NCI-H748 (cell line): Measurements from ENCODE around the gene SPTSSA.
"Not testable (repeated sequence)": the region's sequence is repeated elsewhere in the genome, so short reads cannot be mapped to it uniquely, and the experiment has no call there.

Experiments used
- DNase-seq: peaks from one replicate; lab custom pipeline; 2025; ENCODE audit not compliant: unreplicated experiment; lab: John Stamatoyannopoulos, UW

Gene SPTSSA

DNA sequence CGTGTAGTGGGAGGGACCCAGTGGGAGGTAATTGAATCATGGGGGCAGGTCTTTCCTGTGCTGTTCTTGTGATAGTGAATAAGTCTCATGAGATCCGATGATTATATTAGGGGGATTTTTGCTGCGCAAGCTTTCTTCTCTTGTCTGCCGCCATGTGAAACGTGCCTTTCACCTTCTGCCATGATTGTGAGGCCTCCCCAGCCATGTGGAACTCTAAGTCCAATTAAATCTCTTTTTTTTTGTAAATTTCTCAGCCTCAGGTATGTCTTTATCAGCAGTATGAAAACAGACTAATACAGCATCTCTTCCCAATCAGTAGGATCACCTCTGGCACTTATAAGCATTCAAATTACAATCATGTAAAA, 34.0 kb downstream of the SPTSSA start:
- not testable (repeated sequence) for DNase-seq

GRCh38 chr14:34426313-34427295, 35.4 kb downstream of the SPTSSA start:
- no peak for DNase-seq

DNA sequence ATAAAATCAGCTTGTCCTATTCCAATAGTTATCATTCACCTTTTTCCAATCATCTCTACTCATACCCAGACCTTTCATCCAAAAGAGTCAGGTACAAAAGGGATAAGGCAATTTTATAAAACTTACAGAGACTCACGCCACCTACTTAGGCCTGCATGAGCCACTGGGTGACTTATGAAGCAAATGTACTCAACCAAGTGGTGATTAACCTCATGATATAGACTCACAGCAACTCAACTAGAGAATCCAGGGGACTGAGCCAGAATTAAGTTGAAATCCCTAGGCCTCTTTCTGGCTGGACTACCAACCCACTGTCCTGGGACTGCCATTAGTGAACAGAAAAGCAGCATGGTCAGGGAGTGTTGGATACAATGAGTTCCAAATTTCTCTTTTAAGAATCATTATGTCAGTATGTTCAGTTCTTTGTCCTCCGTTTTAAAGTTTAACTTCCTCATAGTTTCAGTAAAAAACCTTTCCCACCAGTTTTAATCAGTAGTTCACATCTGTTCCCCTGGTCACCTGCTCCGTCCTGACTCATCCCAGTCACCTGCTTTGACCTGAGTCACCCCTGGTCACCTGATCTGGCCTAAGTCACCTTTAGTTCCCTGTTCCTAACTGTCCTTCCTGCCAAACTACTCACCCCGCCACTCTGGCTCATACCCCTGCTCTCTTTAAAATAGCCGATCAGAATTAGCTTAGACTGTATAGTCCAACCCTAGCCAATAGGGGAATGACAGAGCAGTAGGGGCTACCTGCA, 36.8 kb downstream of the SPTSSA start:
- DNase-seq: no peak

GRCh38 chr14:34424488-34424887, 37.6 kb downstream of the SPTSSA start:
- DNase-seq: no peak

- no peak for DNase-seq
Observed at GRCh38 chr14:34423445-34423844, 38.6 kb downstream of the SPTSSA start.

DNA sequence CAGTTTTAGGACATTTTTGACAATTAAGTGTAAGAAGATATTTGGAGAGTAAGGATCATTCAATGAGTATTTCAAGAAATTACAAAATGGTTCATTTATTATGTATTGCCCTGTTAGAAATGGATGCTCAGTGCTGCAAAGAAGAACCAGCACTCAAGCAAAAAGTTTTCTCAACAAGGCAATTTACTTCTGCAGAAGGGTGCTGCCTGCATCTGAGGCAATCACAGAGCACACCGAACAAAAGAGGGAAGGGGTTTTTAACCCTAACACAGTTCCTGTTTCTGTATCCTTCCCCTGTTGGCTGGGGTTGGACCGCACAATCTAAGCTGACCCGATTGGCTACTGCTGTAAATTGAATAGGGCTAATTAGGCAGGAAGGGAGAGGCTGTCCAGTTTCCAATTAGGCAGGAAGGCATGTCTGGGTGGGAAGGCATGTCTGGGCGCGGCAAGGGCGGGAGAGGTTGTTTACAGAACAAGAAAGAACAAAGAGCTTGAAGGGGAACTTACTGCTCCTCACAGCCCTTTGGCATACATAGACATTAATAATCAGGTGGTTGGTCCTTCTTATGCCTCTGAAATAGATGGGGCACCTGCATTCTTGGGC, 41.4 kb downstream of the SPTSSA start:
- peak; percentile 66 for DNase-seq

- no peak for DNase-seq
Observed at GRCh38 chr14:34409721-34410120, 52.3 kb downstream of the SPTSSA start.

DNA sequence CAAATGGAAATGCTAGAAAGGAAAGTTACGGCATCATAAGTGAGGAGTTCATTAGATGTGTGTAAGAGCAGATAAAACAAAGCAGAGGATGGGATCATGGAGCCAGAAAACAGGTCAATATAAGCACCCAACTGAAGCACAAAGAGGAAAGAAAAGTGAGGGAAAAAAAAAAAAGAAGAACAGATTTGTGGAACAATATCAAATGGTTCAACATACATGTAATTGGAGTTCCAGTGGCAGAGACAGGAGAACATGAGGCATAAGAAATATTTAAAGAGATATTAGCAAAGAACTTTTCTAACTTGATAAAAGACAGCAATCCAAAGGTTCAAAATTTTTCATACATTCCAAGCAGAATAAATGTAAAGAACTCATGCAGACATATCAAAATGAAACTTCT, 54.1 kb downstream of the SPTSSA start:
- DNase-seq: no peak

DNA sequence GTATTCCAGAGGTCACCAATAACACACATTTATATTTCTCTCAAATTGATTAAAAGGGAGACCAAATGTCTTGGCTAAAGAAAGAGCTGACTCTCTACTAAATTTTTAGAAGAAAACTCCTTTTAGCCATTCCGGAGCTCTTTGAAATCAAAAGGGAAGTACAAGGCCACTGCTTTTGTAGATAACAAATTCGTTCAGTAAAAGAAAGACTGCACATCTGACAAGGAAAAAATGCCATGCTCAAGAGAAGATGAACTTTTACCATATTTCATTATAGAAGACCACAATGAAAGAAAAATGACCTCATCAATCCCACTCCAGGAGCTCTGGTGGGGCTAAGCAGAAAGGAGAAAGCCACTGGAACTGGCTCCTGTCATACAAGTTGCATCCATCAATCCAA, 57.6 kb downstream of the SPTSSA start:
- DNase-seq: no peak

DNA sequence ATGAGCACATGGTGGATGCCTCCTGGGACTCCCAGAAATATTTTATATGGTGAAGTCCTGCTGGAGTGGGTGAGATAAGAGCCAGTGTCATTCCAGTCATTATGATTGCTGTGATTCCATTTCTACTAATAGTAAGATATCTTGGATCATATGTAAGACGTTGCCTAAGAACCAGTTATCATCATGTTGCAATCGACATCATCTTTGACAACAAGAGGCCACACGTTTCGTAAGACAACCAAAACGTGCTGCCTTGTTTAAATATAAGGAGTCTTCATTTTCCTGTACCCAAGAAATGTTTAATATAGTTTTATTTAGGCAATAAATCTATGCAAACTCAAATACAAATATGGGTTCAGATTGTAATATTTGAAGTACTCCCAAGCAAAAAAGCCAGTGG, 58.4 kb downstream of the SPTSSA start:
- no peak for DNase-seq

- DNase-seq: no peak
Observed at GRCh38 chr14:34398024-34398423, 64.0 kb downstream of the SPTSSA start.

GRCh38 chr14:34387974-34388516, 74.0 kb downstream of the SPTSSA start:
- DNase-seq: no peak

- DNase-seq: no peak
Observed at GRCh38 chr14:34386865-34387485, 75.1 kb downstream of the SPTSSA start.

GRCh38 chr14:34385881-34386280, 76.2 kb downstream of the SPTSSA start:
- DNase-seq: not testable (repeated sequence)

- DNase-seq: no peak
Observed at GRCh38 chr14:34383839-34384238, 78.2 kb downstream of the SPTSSA start.
